HG03139 (cell line): Measurements from ENCODE around the gene CNN2.

ENCODE experiments used
- ATAC-seq: cut with Tn5 transposase; IDR thresholded peaks from one replicate; pipeline ENCODE4 v1.9.1; 2021; ENCODE audit not compliant: unreplicated experiment

CNN2 gene

DNA sequence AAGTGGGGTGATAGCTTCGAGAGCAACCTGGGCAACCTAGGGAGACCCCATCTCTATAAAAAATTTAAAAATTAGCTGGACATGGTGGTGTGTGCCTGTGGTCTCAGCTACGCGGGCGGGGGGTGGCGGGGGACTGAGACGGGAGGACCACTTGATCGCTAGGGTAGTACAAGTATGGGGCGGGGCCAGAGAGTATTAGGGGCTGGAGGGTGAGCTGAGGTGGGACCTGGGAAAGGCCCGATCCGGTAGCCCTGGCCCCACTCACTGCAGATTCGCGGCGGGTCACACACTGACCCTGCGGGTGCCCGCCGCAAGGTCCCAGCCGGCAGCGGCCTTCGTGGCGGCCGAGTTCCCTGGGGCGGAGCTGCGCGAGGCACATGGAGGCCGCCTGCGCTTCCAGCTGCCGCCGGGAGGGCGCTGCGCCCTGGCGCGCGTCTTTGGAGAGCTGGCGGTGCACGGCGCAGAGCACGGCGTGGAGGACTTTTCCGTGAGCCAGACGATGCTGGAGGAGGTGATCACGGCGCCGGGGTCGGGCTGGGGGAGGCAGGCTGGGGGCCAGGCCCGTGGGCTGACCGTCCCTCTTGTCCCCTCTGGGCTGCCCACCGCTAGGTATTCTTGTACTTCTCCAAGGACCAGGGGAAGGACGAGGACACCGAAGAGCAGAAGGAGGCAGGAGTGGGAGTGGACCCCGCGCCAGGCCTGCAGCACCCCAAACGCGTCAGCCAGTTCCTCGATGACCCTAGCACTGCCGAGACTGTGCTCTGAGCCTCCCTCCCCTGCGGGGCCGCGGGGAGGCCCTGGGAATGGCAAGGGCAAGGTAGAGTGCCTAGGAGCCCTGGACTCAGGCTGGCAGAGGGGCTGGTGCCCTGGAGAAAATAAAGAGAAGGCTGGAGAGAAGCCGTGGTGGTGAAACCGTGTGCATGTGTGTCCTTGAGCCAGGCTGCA, 38.5 kb downstream of the CNN2 start:
- no peak for ATAC-seq

DNA sequence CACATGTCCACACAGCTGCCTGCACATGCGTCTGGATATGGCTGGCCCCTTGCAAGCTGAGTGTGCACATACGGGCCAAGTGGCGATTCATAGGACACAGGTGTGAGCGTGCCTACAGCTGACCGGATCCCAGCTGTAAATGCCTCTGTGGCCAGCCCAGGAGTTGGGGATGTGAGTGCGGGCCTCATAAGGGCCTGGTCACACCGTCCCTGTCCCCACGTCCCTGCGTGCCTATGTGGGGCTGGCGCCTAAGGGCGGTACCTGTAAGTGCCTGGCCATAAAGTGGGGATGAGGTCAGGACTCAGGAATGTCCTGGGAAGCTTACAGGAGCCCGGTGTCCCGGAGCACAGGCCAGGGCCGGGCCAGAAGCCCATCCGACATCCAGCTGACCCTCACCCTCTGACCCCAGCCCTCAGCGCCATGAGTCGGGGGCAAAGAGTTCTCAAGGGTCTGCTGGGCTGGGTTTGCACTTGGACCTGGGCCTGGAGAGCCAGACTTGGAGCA, 39.2 kb downstream of the CNN2 start:
- ATAC-seq: no peak

DNA sequence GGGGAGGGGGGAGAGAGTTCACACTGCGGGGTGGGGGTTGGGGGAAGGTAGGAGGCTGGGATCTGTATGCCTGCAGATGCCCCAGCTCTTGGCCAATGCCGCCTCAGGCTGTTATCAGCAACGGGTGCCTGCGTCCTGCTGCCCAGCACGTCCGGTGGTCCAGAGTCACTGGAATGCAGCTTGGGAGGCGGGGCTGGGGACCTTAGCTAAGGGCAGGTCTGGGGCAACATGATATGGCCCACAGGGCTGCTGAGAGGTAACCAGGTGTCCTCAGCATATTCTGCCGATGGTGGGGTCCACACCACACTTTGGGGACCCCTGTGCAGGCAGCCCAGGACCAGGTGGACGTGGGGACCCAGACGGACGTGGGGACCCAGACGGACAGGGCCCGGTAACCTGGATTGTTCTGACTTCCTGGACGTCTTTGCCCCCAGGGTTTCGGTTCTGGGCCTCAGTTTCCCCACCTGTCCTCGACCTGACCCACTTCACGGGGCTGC, 39.9 kb downstream of the CNN2 start:
- no peak for ATAC-seq

DNA sequence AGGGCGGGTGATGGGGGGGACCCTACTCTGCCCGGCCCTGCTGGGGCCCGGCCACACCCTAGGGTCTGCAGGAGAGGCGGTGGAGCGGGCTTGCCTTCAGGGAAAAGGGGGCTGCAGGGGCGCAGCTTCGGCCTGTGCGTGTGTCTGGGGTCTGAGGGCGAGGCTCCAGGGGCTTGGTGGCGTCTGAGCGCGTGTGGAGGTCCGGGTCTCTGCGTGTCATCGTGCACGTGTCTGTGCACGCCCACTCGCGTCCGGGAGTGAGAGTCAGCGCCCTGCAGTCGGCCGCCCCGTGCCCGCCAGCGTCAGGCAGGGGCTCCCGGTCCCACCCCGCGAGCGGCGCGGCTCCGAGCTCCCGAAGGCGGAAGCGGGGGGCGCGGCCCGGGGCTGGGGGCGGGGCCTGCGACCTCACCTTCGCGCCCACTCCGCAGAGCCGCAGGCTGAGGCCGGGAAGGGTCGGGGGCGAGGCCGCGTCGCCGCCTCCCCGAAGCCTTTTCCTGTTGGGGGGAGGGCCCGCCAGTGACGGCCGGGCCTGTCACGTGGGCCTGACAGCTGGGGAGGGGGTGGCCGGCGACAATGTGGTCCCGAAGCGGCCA, 40.4 kb downstream of the CNN2 start, which contains the start of gene ARHGAP45:
Gene ARHGAP45, plus strand, starts transcription at position 420 of the 593 bp plus-strand sequence. CDS start 239 bp downstream, outside the sequence.
- ATAC-seq: no peak

DNA sequence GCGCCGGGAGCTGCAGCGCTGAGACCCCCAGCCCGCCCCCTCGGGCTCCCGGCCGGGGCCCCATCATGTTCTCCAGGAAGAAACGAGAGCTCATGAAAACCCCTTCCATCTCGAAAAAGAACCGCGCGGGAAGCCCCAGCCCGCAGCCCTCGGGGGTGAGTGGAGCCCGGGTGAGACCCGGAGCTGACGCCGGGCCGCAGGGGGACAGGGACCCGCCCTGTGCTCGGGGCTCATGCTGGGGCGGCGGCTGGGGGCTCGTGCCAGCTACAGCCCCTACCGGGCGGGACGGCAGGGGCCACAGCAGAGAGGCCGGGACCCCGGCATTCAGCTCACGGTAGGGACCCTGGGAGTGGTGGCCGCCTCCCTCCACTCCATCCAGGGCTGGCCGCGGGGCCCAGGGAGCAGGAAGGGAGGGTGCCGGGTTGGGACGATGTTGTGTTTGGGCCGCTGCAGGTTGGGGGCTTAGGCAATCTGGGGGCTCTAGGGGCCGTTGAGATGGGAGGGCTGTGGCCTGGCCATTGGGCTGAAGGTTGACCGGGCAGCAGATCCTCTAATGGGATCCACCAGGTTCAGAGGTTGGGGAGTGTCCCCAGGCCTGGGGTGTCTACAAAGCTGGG, 41.0 kb downstream of the CNN2 start:
- no peak for ATAC-seq

DNA sequence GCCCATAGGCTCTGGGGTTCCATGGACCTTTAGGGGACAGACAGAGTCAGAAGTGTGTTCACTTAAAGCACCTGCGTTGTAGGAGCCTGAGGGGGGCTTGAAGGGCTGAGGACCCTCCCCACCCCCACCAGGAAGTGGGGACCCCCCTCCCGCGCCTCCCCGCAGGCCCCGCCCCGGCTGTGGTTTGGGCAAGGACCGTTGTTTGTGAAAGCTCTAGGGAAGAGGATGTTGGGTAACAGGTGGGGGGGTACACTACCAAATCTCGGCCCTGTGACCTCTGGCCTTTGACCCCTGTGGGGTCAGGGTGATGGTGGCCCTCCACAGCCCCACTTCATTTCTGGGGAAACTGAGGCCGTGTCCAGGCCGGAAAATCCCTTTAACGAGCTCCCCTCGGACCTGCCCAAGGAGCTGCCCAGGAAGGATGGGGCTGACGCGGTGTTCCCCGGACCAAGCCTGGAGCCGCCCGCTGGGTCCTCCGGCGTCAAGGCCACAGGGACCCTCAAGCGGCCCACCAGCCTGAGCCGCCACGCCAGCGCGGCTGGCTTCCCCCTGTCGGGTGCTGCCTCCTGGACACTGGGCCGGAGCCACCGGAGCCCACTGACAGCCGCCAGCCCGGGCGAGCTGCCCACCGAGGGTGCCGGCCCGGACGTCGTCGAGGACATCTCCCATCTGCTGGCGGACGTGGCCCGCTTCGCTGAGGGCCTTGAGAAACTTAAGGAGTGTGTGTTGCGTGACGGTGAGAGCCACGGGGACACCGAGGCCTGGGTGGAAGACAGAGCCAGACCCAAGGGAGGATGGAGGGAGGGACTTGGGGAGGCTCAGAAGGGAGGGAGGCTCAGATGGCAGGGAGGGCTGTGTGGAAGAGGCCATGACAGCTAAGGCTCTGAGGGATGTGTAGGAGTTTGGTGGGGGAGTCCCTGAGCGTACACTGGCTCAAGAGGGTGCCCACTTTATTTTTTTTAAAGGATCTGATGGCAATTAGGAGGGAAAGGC, 41.9 kb downstream of the CNN2 start:
- ATAC-seq: no peak

DNA sequence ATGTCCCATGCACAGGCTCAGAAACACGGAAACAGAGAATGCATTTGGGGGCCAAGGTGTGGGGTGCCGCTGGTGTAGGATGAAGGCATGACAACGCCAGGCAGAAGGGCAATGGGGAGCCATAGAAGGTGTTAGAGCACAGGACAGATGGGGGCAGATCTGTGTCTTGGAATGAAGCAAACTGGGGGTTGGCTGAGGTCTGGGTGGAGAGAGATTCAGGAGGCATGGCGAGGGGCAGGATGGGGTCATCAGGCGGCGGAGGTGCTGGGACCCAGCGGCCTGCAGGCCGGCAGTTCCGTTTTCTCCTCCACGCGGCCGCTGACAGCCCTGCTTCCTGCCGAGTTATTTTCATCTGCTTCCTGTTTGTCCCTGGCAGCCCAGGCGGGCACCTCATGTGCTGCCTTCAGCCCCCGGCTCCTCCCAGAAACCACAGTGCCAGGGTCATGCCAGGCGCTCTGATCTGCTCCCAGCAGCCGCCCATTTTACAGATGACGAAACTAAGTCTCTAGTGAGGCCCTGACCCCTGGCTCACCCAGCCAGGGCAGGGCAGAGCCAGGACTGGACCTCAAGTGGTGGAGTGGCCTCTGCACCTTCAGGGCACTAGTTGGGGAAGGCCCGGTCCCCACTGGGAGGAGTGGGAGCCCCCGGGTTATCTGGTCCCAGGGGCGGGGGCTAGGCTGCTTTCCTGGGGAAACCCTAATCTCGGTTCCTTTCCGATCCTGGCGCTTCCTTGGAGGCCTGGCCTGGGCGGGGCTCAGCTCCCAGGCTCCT, 42.8 kb downstream of the CNN2 start:
- no peak for ATAC-seq

DNA sequence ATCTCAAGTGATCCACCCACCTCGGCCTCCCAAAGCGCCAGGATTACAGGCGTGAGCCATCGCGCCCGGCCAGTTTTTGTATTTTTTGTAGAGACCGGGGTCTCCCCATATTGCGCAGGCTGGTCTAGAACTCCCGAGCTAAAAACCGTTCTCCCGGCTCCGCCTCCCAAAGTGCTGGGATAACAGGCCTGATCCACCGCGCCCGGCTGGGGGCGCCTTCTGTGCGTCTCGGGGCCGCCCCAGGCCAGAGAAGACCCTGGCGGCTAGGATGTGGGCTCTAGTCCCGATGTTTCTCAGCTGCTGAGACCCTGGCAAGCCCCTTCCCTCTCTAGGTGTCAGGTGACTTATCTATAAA, 44.1 kb downstream of the CNN2 start:
- no peak for ATAC-seq

DNA sequence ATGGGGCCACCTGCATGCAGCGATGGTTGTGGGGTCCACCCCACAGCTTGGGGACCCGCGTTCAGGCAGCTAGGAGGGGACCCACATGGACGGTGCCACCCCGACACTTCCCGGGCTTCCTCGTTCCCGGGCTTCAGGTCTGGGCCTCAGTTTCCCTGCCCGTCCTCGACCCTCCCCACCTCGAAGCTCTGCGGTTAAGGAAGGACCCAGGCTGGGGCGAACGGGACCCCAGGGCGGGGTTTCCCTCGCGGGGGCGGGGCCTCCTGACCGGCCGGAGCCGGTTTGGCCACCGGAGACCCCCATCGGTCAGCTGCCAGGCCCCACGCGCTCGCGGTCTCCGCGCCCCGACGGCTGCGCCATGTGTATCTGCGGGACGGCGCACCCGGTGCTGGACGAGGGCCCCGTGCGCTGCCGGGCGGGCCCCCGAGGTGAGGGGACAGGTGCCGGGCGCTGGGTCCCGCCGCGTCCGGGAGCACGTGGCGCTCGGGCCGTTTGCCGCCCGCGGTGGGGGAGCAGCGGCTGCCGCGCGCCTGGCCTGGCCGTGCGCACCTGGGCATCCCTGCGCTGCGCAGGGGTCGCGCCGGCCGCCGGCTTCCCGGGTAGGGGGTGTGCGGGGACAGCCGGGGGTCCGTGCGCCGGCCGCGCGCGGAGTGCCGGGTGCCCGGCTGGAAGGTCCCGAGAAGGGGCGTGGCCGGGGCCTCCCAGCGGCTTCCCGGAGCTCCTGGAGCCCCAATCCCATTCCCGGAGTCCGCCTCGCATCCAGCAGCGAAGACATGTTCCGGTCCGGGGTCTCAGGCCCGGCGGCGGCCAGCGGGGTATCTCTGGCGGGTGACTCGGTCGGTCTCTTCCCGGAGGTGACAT, 44.8 kb downstream of the CNN2 start:
- ATAC-seq: no peak

DNA sequence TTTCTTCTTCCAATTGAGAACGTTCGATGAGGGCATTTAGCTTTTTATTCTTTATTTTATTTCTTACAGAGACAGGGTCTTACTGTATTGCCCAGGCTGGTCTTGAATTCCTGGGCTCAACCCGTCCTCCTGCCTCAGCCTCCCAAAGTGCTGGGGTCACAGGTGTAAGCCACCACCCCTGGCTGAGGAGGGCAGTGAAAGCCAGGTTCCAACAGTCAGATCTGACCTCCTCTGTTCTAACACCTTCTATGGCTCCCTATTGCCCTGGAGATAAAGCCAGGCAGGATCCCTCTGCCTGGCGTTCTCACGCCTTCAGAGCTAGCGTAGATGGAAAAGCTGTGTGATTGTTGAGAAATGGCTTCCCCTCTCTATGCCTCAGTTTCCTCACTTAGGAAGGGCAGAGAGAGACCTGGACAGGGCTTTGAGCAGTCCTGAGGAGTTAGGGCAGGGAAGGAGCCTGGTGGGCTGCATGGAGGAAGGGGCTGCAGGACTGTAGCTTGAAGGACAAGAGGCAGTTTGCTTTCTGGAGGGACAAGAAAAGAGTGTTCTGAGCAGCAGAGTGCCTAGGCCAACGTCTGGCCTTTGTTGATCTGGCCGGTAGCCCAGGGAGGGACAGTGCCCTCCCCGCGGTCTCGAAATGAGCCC, 46.1 kb downstream of the CNN2 start:
- ATAC-seq: no peak

DNA sequence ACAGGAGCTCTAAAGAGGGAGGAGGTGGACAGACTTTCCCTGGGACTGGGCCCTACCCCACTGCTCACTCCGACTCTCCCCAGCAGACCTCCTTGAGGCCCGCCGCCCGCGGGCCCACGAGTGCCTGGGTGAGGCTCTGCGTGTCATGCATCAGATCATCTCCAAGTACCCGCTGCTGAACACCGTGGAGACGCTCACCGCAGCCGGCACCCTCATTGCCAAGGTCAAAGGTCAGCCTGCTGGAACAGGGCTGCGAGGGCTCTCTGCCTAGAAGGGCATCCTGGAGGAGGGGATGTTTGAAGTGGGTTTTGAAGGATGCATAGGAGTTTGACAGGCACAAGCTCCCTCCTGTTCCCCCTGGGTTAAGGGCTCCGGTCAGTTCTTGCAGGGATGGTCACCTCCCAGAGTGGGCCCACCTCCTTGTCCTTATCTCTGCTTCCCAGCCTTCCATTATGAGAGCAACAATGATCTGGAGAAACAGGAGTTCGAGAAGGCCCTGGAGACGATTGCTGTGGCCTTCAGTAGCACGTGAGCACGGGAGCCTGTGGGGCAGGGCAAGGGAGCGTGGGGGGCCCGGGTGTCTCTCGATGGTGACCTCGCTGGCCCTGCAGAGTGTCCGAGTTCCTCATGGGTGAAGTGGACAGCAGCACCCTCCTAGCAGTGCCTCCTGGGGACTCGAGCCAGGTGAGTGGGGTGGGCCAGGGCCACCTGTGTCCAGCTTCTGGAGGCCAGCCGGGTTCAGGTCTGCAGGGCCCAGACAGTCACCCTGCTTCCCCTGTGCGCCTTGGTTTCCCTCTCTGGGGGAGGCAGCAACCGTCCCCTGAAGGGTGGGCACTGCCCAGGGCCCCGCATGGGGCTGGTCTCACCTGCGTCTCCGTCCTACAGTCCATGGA, 46.9 kb downstream of the CNN2 start:
- no peak for ATAC-seq

DNA sequence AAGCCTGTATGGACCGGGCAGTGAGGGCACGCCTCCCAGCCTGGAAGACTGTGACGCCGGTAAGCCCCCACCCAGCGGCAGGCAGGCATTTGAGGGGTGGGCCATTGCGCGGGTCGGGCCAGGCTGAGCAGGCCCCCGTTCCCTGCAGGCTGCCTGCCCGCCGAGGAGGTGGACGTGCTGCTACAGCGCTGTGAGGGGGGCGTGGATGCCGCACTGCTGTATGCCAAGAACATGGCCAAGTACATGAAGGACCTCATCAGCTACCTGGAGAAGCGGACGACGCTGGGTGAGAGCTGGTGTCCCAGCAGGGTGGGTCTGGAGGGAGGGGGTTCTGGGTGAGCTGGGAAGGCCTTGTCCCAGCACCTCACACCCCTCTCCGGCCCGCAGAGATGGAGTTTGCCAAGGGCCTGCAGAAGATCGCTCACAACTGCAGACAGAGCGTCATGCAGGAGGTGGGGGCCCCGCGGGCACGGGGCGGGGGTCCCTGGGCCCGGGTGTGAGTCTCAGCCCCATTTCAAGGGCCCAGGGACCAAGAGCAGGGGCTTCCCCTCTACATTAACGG, 47.6 kb downstream of the CNN2 start:
- no peak for ATAC-seq

DNA sequence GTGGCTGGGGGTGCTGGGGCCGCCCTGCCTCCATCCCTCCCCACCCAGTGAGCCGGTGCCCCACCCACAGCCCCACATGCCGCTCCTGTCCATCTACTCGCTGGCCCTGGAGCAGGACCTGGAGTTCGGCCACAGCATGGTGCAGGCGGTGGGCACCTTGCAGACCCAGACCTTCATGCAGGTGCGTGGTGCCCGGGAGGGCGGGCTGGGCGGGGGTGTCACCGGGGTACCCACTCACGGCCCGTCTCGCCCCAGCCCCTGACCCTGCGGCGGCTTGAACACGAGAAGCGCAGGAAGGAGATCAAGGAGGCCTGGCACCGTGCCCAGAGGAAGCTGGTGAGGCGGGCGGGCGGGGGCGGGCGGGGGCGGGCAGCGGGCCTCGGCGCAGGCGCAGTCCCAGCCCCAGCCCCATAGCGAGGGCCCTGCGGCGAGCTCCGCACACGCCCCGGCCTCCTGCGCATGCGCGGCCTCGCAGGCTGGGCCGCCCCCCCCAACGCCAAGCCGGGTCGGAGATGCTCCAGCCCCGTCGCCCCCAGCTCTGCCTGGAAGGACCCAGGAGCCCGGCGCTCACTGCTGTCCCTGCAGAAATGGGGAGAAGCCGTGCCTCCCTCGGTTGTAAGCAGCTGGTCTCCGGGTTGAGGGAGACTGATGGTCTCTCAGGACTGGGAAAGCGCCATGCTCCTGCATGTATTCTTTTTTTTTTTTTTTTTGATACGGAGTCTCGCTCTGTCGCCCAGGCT, 48.3 kb downstream of the CNN2 start:
- no peak for ATAC-seq

DNA sequence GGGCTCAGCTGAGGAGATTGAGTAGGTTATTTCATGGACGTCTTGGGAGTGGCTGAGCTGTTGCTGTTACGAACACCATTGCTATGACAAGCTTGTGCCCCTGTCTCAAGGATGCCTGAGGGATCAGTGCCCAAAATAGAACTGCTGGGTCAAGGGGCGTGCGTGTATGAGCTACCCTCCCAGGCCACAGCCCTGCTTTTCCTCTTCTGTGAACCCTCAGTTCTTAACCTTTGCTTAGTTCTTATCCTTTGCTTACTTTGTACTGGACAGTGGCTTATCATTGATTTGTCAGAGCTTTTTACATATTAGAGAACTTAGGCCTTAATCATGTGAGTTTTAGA, 49.6 kb downstream of the CNN2 start:
- no peak for ATAC-seq

DNA sequence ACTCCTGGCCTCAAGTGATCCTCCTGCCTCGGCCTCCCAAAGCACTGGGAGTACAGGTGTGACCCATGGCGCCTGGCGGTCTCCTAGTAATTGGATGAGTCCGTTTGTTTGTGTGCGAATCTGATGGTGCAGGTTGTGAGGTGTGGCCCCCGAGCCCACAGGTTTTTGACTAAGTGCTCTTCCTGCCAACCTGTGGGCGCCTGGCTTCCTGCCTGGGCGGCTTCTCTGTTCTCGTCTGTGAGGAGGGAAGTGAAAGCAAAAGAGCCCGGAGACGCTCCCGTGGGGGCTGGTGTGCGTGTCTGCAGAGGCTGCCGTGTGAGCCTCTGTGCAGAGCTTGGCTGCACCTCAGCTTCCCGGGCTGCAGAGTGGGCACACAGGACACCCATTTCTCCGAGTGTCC, 50.5 kb downstream of the CNN2 start:
- peak; percentile 54 for ATAC-seq

DNA sequence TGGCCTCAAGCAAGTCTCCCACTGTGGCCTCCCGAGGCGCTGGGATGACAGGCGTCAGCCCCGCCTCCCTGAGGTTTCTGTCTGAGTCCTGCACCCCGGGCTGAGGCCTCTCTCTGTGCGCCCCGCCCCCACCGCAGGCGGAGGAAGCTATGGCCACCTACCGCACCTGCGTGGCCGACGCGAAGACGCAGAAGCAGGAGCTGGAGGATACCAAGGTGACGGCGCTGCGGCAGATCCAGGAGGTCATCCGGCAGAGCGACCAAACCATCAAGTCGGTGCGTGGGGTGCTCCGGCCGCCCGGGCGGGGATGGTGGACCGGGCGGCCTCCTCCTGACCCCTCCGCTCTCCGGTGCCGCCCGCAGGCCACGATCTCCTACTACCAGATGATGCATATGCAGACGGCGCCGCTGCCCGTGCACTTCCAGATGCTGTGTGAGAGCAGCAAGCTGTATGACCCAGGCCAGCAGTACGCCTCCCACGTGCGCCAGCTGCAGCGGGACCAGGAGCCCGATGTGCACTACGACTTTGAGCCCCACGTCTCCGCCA, 53.2 kb downstream of the CNN2 start:
- ATAC-seq: no peak
